Panc1 (cell line): ENCODE measurements around the gene TFAP2A. TPM values are rescaled to one million over a fixed set of nuclear protein-coding genes. Genes with fewer than 3 reads are reported as not detected.

ENCODE experiments used
- ATAC-seq: fragments of 200-7000 bp; cut with Tn5 transposase; 2 replicates; pipeline ENCODE4 v1.9.1; 2020; ENCODE audit warnings: mild to moderate bottlenecking, moderate library complexity
- BruUV-seq: library from RNA; stranded (reverse); fragments of 400-500 nt; replicated peaks from 2 replicates; lab custom pipeline; 2021; lab: Mats Ljungman, UMichigan
- CTCF ChIA-PET: fragments of 300-600 bp; sonication (Branson Sonifier 250); formaldehyde crosslinking; loops from one replicate; lab custom pipeline; 2022; ENCODE audit warnings: antibody characterized with exemption; lab: Charles Lee
- POLR2A ChIA-PET: fragments of 300-600 bp; sonication (Branson Sonifier 250); formaldehyde crosslinking; loops from one replicate; lab custom pipeline; 2022; ENCODE audit warnings: antibody characterized with exemption; lab: Charles Lee
- DNase-seq: peaks from one replicate; pipeline ENCODE4 v3.0.0-alpha.2; 2010; ENCODE audit warnings: low read depth, low spot score
- H3K27ac ChIP-seq: 2 replicates; pipeline ENCODE4 v1.5.1; 2011; ENCODE audit warnings: mild to moderate bottlenecking, low read length, inconsistent platforms
- H3K27me3 ChIP-seq: fragments of 200-500 bp; sonication (Bioruptor generic); 2 replicates; pipeline ENCODE4 v1.6.0; 2014; ENCODE audit warnings: low read length, inconsistent platforms; ENCODE audit not compliant: control insufficient read depth, insufficient read depth
- H3K36me3 ChIP-seq: fragments of 200-500 bp; sonication (Bioruptor generic); 2 replicates; pipeline ENCODE4 v1.5.1; 2014; ENCODE audit warnings: inconsistent platforms, mild to moderate bottlenecking, low read length, moderate library complexity; ENCODE audit not compliant: control insufficient read depth, insufficient read depth
- H3K4me1 ChIP-seq: 2 replicates; pipeline ENCODE4 v1.5.1; 2011; ENCODE audit warnings: inconsistent platforms, mild to moderate bottlenecking, low read length, moderate library complexity; ENCODE audit not compliant: control insufficient read depth, insufficient read depth
- H3K4me3 ChIP-seq, 2 experiments: 2 replicates each; pipeline ENCODE4 v1.5.1; 2011 to 2012; ENCODE audit warnings: low read depth in 2 of 2, low read length in 2 of 2, mild to moderate bottlenecking in 2 of 2, inconsistent platforms in 1 of 2, moderate library complexity in 1 of 2
- H3K9me3 ChIP-seq: fragments of 200-500 bp; sonication (Bioruptor generic); 2 replicates; pipeline ENCODE4 v1.5.1; 2014; ENCODE audit warnings: low read depth, mild to moderate bottlenecking, inconsistent platforms, low read length, moderate library complexity; ENCODE audit not compliant: control insufficient read depth, insufficient read depth
- CTCF ChIP-seq: fragments of 450-650 bp; IDR thresholded peaks from 2 replicates; pipeline ENCODE4 v1.5.1; 2017; ENCODE audit warnings: mild to moderate bottlenecking
- POLR2AphosphoS5 ChIP-seq: IDR thresholded peaks from 2 replicates; pipeline ENCODE4 v1.6.1; 2012; ENCODE audit warnings: mild to moderate bottlenecking, low read depth, low read length, moderate library complexity
- REST ChIP-seq, 2 experiments: IDR thresholded peaks; 2 replicates each; pipeline ENCODE4 v1.6.1; 2011 to 2012; ENCODE audit warnings: low read depth in 2 of 2, control low read depth in 1 of 2, low read length in 1 of 2, mild to moderate bottlenecking in 1 of 2, moderate library complexity in 1 of 2; ENCODE audit not compliant: insufficient read depth in 1 of 2
- SIN3A ChIP-seq: IDR thresholded peaks from 2 replicates; pipeline ENCODE4 v1.6.1; 2012; ENCODE audit warnings: low read depth, mild to moderate bottlenecking, low read length, moderate library complexity, borderline replicate concordance; ENCODE audit not compliant: insufficient read depth
- TCF7L2 ChIP-seq: IDR thresholded peaks from 2 replicates; pipeline ENCODE4 v1.6.1; 2011; ENCODE audit warnings: mild to moderate bottlenecking, low read depth, low read length, inconsistent platforms
- in situ Hi-C: cut with HindIII; loops from 2 replicates; pipeline ENCODE4 v1.10.0; 2016; ENCODE audit warnings: low sequenced_read_pairs, low pct_unique_long_range_greater_than_20kb
- intact Hi-C: fragments of 100-400 bp; cut with micrococcal nuclease; formaldehyde crosslinking; loops from one replicate; pipeline ENCODE4 v1.10.0; 2022; ENCODE audit not compliant: unreplicated experiment
- total RNA-seq: library from RNA; stranded (reverse); gene quantifications from one replicate; pipeline ENCODE4 v1.2.1, GENCODE V29; 2021; ENCODE audit not compliant: unreplicated experiment

TFAP2A gene
- total RNA-seq, 1 experiment from 2014 or later: 83.9 TPM

GRCh38 chr6:10413850-10414738 is 780 bp downstream of the TFAP2A start (continued):
- TF ChIP-seq REST (IDR thresholded peaks at IDR 0.05; ENCODE audit: insufficient read depth in 1 of 2, low read depth in 2 of 2, low read length in 1 of 2): 0 out of 4 replicates have a peak, but pooled peaks of 1 of the 2 experiments have one; percentile 35

GRCh38 chr6:10413262-10413849 is 1.5 kb downstream of the TFAP2A start:
- TF ChIP-seq REST (IDR thresholded peaks at IDR 0.05; ENCODE audit: insufficient read depth in 1 of 2, low read depth in 2 of 2, low read length in 1 of 2) (no peak), CTCF (no peak), TCF7L2 (no peak), SIN3A (no peak), POLR2AphosphoS5 (no peak)
- no peak for ATAC-seq
- Histone ChIP-seq H3K27ac (peak overlapping the region; percentile 99), H3K4me3 (peak overlapping the region; percentile 96 to 100), H3K9me3 (no peaks in the 10 kb centered on the region), H3K4me1 (peaks cover 38% of the 10 kb centered on the region), H3K36me3 (peaks cover 12% of the 10 kb centered on the region; the same call in 1 of the 2 replicates), H3K27me3 (no peaks in the 10 kb centered on the region)
- DNase-seq: no peak
- in situ Hi-C loops: no loop called here
- ChIA-PET POLR2A (interaction anchor here (0.6 to 1.0 kb wide), 4 partner anchors 14 to 57 kb away, joined by 3 to 4 read pairs (median 4); no protein-coding TSS in a partner anchor), CTCF (interaction anchor here (0.6 to 0.7 kb wide), 5 partner anchors 18 to 804 kb away, joined by 3 to 17 read pairs (median 5); no protein-coding TSS in a partner anchor)
- intact Hi-C loops: loop anchor here (5.0 kb wide), 1 partner anchor 1161 kb away; no protein-coding TSS in a partner anchor
- BruUV-seq: no TSS peak
